Uterus (tissue), 4 donors: ENCODE data around the gene TCF4. TPM values are rescaled to one million over a fixed set of nuclear protein-coding genes. Genes with fewer than 3 reads are reported as not detected.

Experiments used
- DNase-seq, 2 donors: peaks; one replicate each; pipeline ENCODE4 v3.0.0-alpha.2; 2019 to 2020
- H3K27ac ChIP-seq, 2 donors: fragments of 200-600 bp; sonication (generic); 1 replicate in 1 of 2; 2 replicates in 1 of 2; pipeline ENCODE4 v1.5.1; 2016 to 2018
- H3K27me3 ChIP-seq, 2 donors: fragments of 200-600 bp; sonication (generic); one replicate each; pipeline ENCODE4 v1.5.1; 2018 to 2019; ENCODE audit warnings: control low read depth in 1 of 2
- H3K36me3 ChIP-seq, 2 donors: fragments of 200-600 bp; sonication (generic); one replicate each; pipeline ENCODE4 v1.5.1; 2019; ENCODE audit warnings: control low read depth in 1 of 2
- H3K4me1 ChIP-seq, 2 donors: fragments of 200-600 bp; sonication (generic); one replicate each; pipeline ENCODE4 v1.5.1; 2018 to 2019; ENCODE audit warnings: control low read depth in 1 of 2
- H3K4me3 ChIP-seq, 2 donors: fragments of 200-600 bp; sonication (generic); 1 replicate in 1 of 2; 2 replicates in 1 of 2; pipeline ENCODE4 v1.5.1; 2018 to 2019; ENCODE audit warnings: mild to moderate bottlenecking in 1 of 2
- H3K9me3 ChIP-seq, 2 donors: fragments of 200-600 bp; sonication (generic); one replicate each; pipeline ENCODE4 v1.5.1; 2019; ENCODE audit warnings: control low read depth in 1 of 2
- POLR2A ChIP-seq, 2 donors: fragments of 450-650 bp; IDR thresholded peaks; one replicate each; pipeline ENCODE4 v1.6.1; 2016; ENCODE audit warnings: antibody characterized with exemption in 2 of 2, mild to moderate bottlenecking in 1 of 2, moderate library complexity in 1 of 2
- intact Hi-C: fragments of 100-400 bp; cut with DNase I; formaldehyde crosslinking; loops from one replicate; pipeline ENCODE4 v1.15.1; 2023; ENCODE audit warnings: low total_unique reads
- total RNA-seq, 4 donors: library from RNA; depleted of rRNA in 3 of 4; stranded (reverse); fragments of >200 nt in 3 of 4; gene quantifications; one replicate each; pipeline versions ENCODE4 v1.1.0 to v1.2.4, GENCODE V29; 2014 to 2023
- TF ChIP-seq, protein P1 (sequence below), 4 experiments: fragments of 200-600 bp in 2 of 4; fragments of 450-650 bp in 2 of 4; sonication (generic) in 2 of 4; IDR thresholded peaks; one replicate each; pipeline ENCODE4 v1.5.1; 2016 to 2019; ENCODE audit warnings: antibody characterized with exemption in 4 of 4, mild to moderate bottlenecking in 2 of 4, moderate library complexity in 1 of 4
- donor health status: DM: yes; HTN: yes; CAD: no.

The TCF4 gene
- total RNA-seq, 4 donors from 2014 or later, result 123 to 514 (median 163) TPM

DNA sequence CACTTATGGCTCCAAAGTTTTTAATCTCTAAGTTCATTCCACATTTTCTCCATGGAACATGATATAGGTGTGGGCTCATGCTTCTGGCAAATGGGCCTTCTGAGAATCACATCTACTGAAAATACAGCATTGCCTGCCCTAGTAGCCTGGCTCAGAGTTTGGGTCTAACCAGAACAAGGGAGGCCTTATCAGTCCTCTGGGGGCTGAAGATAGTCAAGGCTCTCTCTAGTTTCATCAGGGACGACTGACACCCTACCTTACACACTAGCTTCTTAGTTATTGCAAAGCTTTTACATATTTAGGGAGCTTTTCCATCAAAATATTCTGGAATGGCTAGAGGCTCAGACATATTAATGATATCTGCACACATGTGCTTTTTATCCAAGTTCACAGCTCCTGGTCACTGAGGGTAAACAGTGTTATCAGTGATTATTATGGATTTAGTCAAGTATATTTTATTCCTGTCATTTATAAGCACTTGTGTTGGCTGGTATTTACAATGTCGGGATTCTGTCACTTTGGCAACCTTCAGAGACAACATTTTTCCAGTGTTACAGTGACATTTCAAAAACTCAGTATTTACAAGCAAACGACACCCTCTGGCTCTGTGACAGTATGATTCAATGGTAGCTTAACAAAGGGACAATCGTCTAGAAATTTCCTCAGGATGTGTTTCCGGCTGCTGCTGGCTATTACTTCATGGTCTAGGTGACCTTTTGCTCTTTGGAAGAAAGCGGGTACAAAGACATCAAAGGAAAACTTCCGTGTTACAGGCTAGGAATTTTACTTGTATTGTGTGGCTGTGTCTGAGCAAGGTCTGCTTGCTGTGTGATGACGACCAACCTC lies 200.6 kb downstream of the TCF4 start:
- H3K36me3 ChIP-seq, result no peaks in the 10 kb centered on the region
- no peak overlapping the region for H3K4me3 ChIP-seq
- peak overlapping the region; percentile 5 to 67 for H3K27ac ChIP-seq
- no peaks in the 10 kb centered on the region for H3K27me3 ChIP-seq
- no peaks in the 10 kb centered on the region for H3K4me1 ChIP-seq
- H3K9me3 ChIP-seq, result no peaks in the 10 kb centered on the region
- intact Hi-C loops, result no loop called here
- DNase-seq, result peak in 1 of 2 donors; percentile 43
- TF ChIP-seq, protein P1, sequence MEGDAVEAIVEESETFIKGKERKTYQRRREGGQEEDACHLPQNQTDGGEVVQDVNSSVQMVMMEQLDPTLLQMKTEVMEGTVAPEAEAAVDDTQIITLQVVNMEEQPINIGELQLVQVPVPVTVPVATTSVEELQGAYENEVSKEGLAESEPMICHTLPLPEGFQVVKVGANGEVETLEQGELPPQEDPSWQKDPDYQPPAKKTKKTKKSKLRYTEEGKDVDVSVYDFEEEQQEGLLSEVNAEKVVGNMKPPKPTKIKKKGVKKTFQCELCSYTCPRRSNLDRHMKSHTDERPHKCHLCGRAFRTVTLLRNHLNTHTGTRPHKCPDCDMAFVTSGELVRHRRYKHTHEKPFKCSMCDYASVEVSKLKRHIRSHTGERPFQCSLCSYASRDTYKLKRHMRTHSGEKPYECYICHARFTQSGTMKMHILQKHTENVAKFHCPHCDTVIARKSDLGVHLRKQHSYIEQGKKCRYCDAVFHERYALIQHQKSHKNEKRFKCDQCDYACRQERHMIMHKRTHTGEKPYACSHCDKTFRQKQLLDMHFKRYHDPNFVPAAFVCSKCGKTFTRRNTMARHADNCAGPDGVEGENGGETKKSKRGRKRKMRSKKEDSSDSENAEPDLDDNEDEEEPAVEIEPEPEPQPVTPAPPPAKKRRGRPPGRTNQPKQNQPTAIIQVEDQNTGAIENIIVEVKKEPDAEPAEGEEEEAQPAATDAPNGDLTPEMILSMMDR (IDR thresholded peaks at IDR 0.05), result no peak
- TF ChIP-seq POLR2A (IDR thresholded peaks at IDR 0.05), result no peak

DNA sequence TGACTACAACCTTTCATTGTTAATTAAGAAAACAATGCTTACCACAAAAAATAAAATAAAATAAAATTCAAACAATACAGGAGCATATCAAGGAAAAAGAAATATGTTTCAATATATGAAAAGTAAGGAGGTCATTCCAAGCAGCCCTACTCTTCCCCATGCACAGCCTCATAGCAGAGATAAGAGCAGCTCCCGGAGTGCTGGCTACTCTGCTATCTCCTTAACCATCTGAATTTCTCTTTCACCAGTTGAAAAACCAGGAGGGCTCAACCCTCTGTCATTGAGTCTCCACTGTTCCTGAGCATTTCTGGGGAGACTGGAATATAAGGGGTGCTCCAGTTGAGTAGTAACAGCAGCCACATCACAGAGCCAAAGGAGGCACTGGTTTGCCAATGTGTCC lies 201.4 kb downstream of the TCF4 start:
- H3K4me3 ChIP-seq, result no peak overlapping the region
- no peak for DNase-seq
- TF ChIP-seq, protein P1 (IDR thresholded peaks at IDR 0.05), result no peak
- TF ChIP-seq POLR2A (IDR thresholded peaks at IDR 0.05), result no peak
- H3K27ac ChIP-seq, result peak overlapping the region in 1 of 2 donors; percentile 5
- H3K36me3 ChIP-seq, result no peaks in the 10 kb centered on the region
- intact Hi-C loops, result no loop called here
- no peaks in the 10 kb centered on the region for H3K4me1 ChIP-seq
- no peaks in the 10 kb centered on the region for H3K27me3 ChIP-seq
- H3K9me3 ChIP-seq, result no peaks in the 10 kb centered on the region

DNA sequence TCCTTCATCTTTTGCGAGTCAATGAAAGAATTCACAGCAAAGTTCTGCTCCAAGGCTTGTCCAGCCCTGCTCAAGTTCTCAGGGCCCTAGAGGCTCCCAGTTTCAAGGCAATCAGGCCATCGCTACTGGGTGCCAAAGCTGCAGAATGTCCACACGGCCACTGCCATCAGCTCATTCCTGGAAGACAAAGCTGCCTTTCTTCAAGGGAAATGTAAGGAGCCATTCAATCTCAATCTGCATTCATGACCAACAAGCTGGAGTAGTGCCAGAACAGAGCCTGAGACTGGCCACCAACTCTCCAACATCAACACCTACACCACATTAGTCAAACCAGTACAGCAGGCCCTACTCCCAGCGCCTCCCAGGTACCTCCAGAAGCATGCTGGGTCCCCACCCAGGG lies 202.2 kb downstream of the TCF4 start:
- H3K27ac ChIP-seq, result no peak overlapping the region
- intact Hi-C loops, result no loop called here
- no peaks in the 10 kb centered on the region for H3K27me3 ChIP-seq
- no peak for TF ChIP-seq POLR2A (IDR thresholded peaks at IDR 0.05)
- TF ChIP-seq, protein P1 (IDR thresholded peaks at IDR 0.05), result no peak
- no peaks in the 10 kb centered on the region for H3K4me1 ChIP-seq
- H3K36me3 ChIP-seq, result no peaks in the 10 kb centered on the region
- H3K4me3 ChIP-seq, result no peak overlapping the region
- no peaks in the 10 kb centered on the region for H3K9me3 ChIP-seq
- DNase-seq, result no peak

DNA sequence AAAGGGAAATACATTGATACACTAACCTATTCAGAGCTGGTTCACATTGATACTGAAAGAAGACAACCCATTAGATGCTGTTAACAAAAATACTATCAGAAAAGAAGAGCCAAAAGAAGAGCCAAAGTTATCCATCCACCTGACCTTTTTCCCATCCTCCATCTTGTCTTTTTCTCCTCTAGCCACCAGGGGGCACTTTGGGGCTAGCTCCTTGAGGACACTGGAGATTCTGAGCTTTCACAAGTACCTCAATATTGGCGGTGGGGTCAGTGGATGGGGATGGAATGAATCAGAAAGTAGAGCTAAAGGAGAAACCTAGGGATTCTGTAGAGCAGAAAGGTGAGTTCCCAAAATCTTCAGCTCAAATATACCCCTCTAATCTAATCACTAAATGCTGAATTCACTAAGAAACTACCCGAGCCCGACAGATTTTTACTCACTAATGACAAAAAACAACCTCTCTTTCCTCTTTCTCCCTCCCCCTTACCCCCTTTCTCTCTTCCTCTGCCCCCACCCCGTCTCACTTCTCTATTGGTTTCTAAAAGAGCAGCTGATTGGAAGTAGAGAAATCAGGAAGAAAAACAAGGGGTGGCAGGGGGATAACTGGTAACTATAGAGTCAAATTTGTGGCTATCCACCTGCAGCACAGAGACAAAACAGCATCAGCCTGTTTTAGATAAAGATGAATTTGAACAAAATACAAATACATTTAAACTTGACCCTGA lies 203.3 kb downstream of the TCF4 start:
- H3K27ac ChIP-seq, result no peak overlapping the region
- no peaks in the 10 kb centered on the region for H3K27me3 ChIP-seq
- TF ChIP-seq, protein P1 (IDR thresholded peaks at IDR 0.05), result peak in 3 of 4 experiments; percentile 18 to 31 (median 30)
- TF ChIP-seq POLR2A (IDR thresholded peaks at IDR 0.05), result no peak
- intact Hi-C loops, result no loop called here
- no peaks in the 10 kb centered on the region for H3K36me3 ChIP-seq
- no peak overlapping the region for H3K4me3 ChIP-seq
- peak in 1 of 2 donors; percentile 26 for DNase-seq
- H3K4me1 ChIP-seq, result no peaks in the 10 kb centered on the region
- H3K9me3 ChIP-seq, result no peaks in the 10 kb centered on the region

DNA sequence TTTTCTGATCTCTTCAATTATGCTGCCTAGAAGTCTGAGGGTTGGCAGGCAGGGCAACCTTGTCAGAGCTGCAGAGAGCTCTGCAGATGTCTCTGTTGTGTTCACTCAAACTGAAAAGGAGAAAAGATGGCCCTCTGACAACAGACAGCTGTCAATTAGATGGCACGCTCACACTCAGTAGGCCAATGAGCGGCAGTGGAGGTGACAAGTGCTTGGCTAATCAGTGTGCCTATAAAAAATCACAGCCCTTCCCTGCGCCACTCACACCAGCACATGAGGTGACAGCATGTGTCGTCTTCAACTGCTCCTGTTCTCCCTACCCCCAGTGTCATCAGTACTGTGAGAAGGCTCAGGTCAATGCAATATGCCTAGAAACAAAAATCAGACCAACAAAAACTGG lies 203.9 kb downstream of the TCF4 start:
- Histone ChIP-seq H3K27me3 (no peaks in the 10 kb centered on the region), H3K4me3 (no peak overlapping the region), H3K4me1 (no peaks in the 10 kb centered on the region), H3K36me3 (no peaks in the 10 kb centered on the region), H3K27ac (no peak overlapping the region), H3K9me3 (no peaks in the 10 kb centered on the region)
- DNase-seq, result no peak
- TF ChIP-seq, protein P1 (IDR thresholded peaks at IDR 0.05), result no peak
- TF ChIP-seq POLR2A (IDR thresholded peaks at IDR 0.05), result no peak
- intact Hi-C loops, result no loop called here
